Fibroblast of the aortic adventitia (primary cell): ENCODE data around the gene DYRK1A. TPM values are rescaled to one million over a fixed set of nuclear protein-coding genes. Genes with fewer than 3 reads are reported as not detected.

Source experiments
- DNase-seq: peaks from one replicate; pipeline ENCODE4 v3.0.0-alpha.2; 2010; ENCODE audit warnings: low read depth
- H3K4me3 ChIP-seq: 2 replicates; pipeline ENCODE4 v1.5.1; 2011; ENCODE audit warnings: low read depth, mild to moderate bottlenecking, control low read depth, low read length, moderate library complexity
- total RNA-seq: library from RNA; depleted of rRNA; stranded (reverse); fragments of >200 nt; gene quantifications from 2 replicates; pipeline ENCODE4 v1.2.3, GENCODE V29; 2012; ENCODE audit warnings: low replicate concordance
- TF ChIP-seq, protein P1 (sequence below): IDR thresholded peaks from 2 replicates; pipeline ENCODE4 v1.5.1; 2011; ENCODE audit warnings: mild to moderate bottlenecking, low read length, control low read depth, inconsistent platforms; ENCODE audit not compliant: insufficient read depth

DYRK1A gene
- total RNA-seq, 1 donor, result 80.2 TPM

GRCh38 chr21:37467082-37467481 lies 100.5 kb downstream of the DYRK1A start:
- no peak for DNase-seq
- no peak overlapping the region for H3K4me3 ChIP-seq
- TF ChIP-seq, protein P1, sequence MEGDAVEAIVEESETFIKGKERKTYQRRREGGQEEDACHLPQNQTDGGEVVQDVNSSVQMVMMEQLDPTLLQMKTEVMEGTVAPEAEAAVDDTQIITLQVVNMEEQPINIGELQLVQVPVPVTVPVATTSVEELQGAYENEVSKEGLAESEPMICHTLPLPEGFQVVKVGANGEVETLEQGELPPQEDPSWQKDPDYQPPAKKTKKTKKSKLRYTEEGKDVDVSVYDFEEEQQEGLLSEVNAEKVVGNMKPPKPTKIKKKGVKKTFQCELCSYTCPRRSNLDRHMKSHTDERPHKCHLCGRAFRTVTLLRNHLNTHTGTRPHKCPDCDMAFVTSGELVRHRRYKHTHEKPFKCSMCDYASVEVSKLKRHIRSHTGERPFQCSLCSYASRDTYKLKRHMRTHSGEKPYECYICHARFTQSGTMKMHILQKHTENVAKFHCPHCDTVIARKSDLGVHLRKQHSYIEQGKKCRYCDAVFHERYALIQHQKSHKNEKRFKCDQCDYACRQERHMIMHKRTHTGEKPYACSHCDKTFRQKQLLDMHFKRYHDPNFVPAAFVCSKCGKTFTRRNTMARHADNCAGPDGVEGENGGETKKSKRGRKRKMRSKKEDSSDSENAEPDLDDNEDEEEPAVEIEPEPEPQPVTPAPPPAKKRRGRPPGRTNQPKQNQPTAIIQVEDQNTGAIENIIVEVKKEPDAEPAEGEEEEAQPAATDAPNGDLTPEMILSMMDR, result no peak

DNA sequence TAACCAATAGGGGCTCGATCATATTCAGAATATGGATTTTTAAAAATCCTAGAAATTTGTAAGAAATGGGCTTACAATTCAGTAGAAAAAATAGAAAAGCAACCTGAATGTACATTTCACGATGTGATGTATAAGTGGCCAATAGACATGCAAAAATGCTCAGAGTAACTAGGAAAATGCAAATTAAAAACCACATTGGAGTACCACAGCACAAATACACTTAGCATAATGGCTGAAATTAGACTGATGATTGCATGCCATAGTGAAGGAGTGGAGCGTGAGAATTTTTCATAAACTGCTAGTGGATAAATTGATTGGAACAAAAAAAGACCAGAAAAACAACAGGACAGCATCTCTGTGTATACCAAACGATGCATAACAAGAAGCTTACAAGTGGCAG lies 102.3 kb downstream of the DYRK1A start:
- no peak for DNase-seq
- TF ChIP-seq, protein P1, result no peak
- H3K4me3 ChIP-seq, result no peak overlapping the region

DNA sequence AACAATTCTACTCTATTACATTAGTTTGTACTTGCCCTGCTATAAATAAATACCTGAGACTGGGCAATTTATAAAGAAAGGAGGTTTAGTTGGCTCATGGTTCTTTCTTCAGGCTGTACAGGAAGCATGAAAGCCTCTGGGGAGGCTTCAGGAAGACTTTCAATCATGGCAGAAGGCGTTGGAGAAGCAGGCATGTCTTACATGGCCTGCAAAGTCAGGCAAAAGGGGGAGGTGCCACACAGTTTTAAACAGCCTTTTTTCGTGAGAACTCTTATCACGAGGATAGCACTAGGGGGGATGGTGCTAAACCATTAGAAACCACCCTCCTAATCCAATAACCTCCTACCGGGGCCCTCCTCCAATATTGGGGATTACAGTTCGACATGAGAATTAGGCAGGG lies 102.9 kb downstream of the DYRK1A start:
- DNase-seq, result no peak
- TF ChIP-seq, protein P1, result no peak
- H3K4me3 ChIP-seq, result no peak overlapping the region

DNA sequence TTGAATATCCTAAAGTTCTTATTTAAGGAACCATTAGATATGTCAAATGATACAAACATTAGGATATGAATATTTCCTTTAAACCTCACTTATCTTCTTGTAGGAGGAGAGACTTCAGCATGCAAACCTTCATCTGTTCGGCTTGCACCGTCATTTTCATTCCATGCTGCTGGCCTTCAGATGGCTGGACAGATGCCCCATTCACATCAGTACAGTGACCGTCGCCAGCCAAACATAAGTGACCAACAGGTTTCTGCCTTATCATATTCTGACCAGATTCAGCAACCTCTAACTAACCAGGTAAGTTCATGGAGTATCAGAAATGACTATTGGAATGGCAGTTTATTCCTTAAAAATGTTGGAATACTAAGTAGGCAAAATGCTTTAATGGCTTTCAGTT lies 106.0 kb downstream of the DYRK1A start:
- TF ChIP-seq, protein P1, result no peak
- DNase-seq, result no peak

DNA sequence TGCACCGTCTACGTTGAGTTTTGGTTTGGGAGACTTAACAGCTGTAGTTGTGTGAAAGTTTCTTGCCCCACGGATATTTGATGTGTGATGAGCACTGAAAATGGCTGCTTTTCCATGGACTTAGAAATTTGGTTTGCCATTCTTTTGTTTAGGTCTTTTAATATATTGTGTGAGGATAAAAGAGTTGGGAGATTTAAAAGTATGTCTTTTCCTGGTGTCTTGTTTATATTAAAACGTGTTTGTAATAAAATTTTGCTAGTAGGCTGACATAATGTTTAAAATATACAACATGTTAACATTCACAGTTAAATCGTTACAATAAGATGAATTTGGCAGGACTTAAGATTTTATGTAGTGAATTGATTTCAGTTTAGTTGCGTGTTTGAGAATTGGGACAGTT lies 106.9 kb downstream of the DYRK1A start:
- H3K4me3 ChIP-seq, result no peak overlapping the region
- no peak for DNase-seq
- TF ChIP-seq, protein P1, result no peak

More for the DNA sequence above, 106.0 kb downstream of the DYRK1A start:
- no peak overlapping the region for H3K4me3 ChIP-seq

DNA sequence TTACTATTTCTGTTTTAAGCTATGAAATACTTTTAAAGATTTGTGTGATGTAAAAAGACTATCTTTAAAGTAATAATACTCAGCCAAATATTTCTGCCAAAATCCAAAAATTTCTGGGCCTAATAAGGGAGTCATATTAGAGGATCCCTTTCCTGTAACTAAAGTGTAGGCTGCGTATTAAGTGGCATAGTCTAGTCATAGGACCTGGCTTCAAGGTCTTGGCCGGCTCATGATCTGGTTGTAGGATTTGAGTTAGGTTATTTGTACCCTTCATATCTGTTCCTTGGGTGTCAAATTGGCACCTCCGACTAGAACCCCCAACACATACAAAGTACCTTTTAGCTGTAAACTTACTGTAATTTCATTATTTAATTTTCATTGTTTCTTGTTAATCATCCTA lies 107.8 kb downstream of the DYRK1A start:
- DNase-seq, result no peak
- TF ChIP-seq, protein P1, result no peak
- H3K4me3 ChIP-seq, result no peak overlapping the region

DNA sequence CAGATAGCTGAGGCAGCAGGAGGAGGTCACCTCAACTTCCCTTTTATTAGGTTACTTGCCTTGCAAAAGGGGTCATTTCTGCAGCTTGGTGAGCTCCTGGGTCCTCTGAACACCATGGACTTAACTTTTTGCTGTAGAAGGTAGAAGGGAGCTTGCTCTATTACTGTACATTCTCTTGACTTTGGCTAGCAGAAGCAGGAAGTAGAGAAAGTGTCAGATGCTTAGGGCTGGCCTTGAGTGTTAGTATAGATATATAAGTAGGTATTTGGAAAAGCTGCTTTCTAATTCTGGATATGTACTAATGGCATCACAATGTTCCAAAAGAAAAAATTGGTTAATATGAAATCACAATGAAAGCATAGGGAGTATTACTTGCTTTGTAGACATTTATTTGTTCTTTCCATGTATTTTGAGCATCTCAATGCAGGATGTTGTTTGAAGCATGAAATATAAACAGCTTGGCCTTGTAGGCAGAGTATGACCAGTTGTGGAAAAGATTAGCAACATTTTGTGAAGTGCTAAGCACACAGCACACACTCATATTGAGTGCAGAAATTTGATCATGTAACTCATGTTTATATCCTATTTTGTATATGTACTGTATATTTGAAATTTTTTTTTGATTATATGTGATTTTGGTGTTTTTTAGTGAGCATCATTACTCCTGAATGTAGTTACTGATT lies 108.8 kb downstream of the DYRK1A start:
- DNase-seq, result no peak
- TF ChIP-seq, protein P1, result no peak

More for the DNA sequence above, 108.8 kb downstream of the DYRK1A start:
- no peak overlapping the region for H3K4me3 ChIP-seq
